Measurements from ENCODE around the gene PRIM2. TPM values are rescaled to one million over a fixed set of nuclear protein-coding genes. Genes with fewer than 3 reads are reported as not detected.
"Not testable (repeated sequence)": the region's sequence is repeated elsewhere in the genome, so short reads cannot be mapped to it uniquely, and the experiment has no call there.

The PRIM2 gene
- total RNA-seq, 2 experiments from 2014 or later = 51.5 to 52.0 TPM

- H3K27me3 Mint-ChIP-seq (ENCODE audit: low read depth); DNase-seq; intact Hi-C loops (cut with micrococcal nuclease); H3K27ac Mint-ChIP-seq; CTCF ChIA-PET; H3K4me3 Mint-ChIP-seq; H3K4me1 Mint-ChIP-seq (ENCODE audit: low read depth); H3K9me3 Mint-ChIP-seq; H3K36me3 Mint-ChIP-seq (ENCODE audit: low read depth): not testable (repeated sequence)
These were observed 154.0 kb downstream of the PRIM2 start for GRCh38 chr6:57471314-57471864.

GRCh38 chr6:57472861-57473362 lies 155.5 kb downstream of the PRIM2 start:
- H3K36me3 Mint-ChIP-seq (ENCODE audit: low read depth); H3K9me3 Mint-ChIP-seq; DNase-seq; H3K27ac Mint-ChIP-seq; H3K27me3 Mint-ChIP-seq (ENCODE audit: low read depth); H3K4me1 Mint-ChIP-seq (ENCODE audit: low read depth); CTCF ChIA-PET; H3K4me3 Mint-ChIP-seq; intact Hi-C loops (cut with micrococcal nuclease): not testable (repeated sequence)

- H3K27me3 Mint-ChIP-seq (ENCODE audit: low read depth); H3K9me3 Mint-ChIP-seq; H3K4me1 Mint-ChIP-seq (ENCODE audit: low read depth); H3K36me3 Mint-ChIP-seq (ENCODE audit: low read depth); CTCF ChIA-PET; H3K4me3 Mint-ChIP-seq; intact Hi-C loops (cut with micrococcal nuclease); H3K27ac Mint-ChIP-seq; DNase-seq: not testable (repeated sequence)
These were observed 157.5 kb downstream of the PRIM2 start for GRCh38 chr6:57474862-57475475.

GRCh38 chr6:57475656-57476055 lies 158.2 kb downstream of the PRIM2 start:
- DNase-seq, CTCF ChIA-PET, H3K4me3 Mint-ChIP-seq: not testable (repeated sequence)

GRCh38 chr6:57480194-57480593 lies 162.8 kb downstream of the PRIM2 start:
- DNase-seq; CTCF ChIA-PET; H3K9me3 Mint-ChIP-seq; H3K4me3 Mint-ChIP-seq; intact Hi-C loops (cut with micrococcal nuclease); H3K27me3 Mint-ChIP-seq (ENCODE audit: low read depth); H3K4me1 Mint-ChIP-seq (ENCODE audit: low read depth); H3K27ac Mint-ChIP-seq: not testable (repeated sequence)
- H3K36me3 Mint-ChIP-seq (ENCODE audit: low read depth) = peaks cover 12% of the 10 kb centered on the region

More at GRCh38 chr6:57475656-57476055, 158.2 kb downstream of the PRIM2 start:
- H3K27ac Mint-ChIP-seq; H3K27me3 Mint-ChIP-seq (ENCODE audit: low read depth); H3K36me3 Mint-ChIP-seq (ENCODE audit: low read depth); intact Hi-C loops (cut with micrococcal nuclease); H3K4me1 Mint-ChIP-seq (ENCODE audit: low read depth); H3K9me3 Mint-ChIP-seq: not testable (repeated sequence)

- H3K36me3 Mint-ChIP-seq (ENCODE audit: low read depth) = peaks cover 12% of the 10 kb centered on the region
- intact Hi-C loops (cut with micrococcal nuclease); H3K27ac Mint-ChIP-seq; H3K4me3 Mint-ChIP-seq; H3K27me3 Mint-ChIP-seq (ENCODE audit: low read depth); H3K4me1 Mint-ChIP-seq (ENCODE audit: low read depth); CTCF ChIA-PET; H3K9me3 Mint-ChIP-seq; DNase-seq: not testable (repeated sequence)
These were observed 163.7 kb downstream of the PRIM2 start for GRCh38 chr6:57481121-57481520.

GRCh38 chr6:57482471-57482870 lies 165.0 kb downstream of the PRIM2 start:
- peaks cover 12% of the 10 kb centered on the region for H3K36me3 Mint-ChIP-seq (ENCODE audit: low read depth)
- CTCF ChIA-PET; DNase-seq; intact Hi-C loops (cut with micrococcal nuclease); H3K4me1 Mint-ChIP-seq (ENCODE audit: low read depth); H3K4me3 Mint-ChIP-seq; H3K9me3 Mint-ChIP-seq; H3K27ac Mint-ChIP-seq; H3K27me3 Mint-ChIP-seq (ENCODE audit: low read depth): not testable (repeated sequence)

- H3K4me1 Mint-ChIP-seq (ENCODE audit: low read depth); H3K4me3 Mint-ChIP-seq; H3K9me3 Mint-ChIP-seq; CTCF ChIA-PET; H3K27ac Mint-ChIP-seq; H3K27me3 Mint-ChIP-seq (ENCODE audit: low read depth); intact Hi-C loops (cut with micrococcal nuclease); H3K36me3 Mint-ChIP-seq (ENCODE audit: low read depth); DNase-seq: not testable (repeated sequence)
These were observed 169.2 kb downstream of the PRIM2 start for GRCh38 chr6:57486494-57487081.

- H3K27me3 Mint-ChIP-seq (ENCODE audit: low read depth); H3K27ac Mint-ChIP-seq; CTCF ChIA-PET; H3K36me3 Mint-ChIP-seq (ENCODE audit: low read depth); intact Hi-C loops (cut with micrococcal nuclease); H3K9me3 Mint-ChIP-seq; H3K4me1 Mint-ChIP-seq (ENCODE audit: low read depth); H3K4me3 Mint-ChIP-seq; DNase-seq: not testable (repeated sequence)
These were observed 171.1 kb downstream of the PRIM2 start for GRCh38 chr6:57488551-57488950.

GRCh38 chr6:57489887-57490286 lies 172.5 kb downstream of the PRIM2 start:
- not testable (repeated sequence) for H3K9me3 Mint-ChIP-seq; H3K4me1 Mint-ChIP-seq (ENCODE audit: low read depth); H3K4me3 Mint-ChIP-seq

GRCh38 chr6:57491795-57492194 lies 174.4 kb downstream of the PRIM2 start:
- H3K36me3 Mint-ChIP-seq (ENCODE audit: low read depth); intact Hi-C loops (cut with micrococcal nuclease); H3K4me1 Mint-ChIP-seq (ENCODE audit: low read depth); H3K4me3 Mint-ChIP-seq; CTCF ChIA-PET; DNase-seq; H3K27me3 Mint-ChIP-seq (ENCODE audit: low read depth); H3K9me3 Mint-ChIP-seq; H3K27ac Mint-ChIP-seq: not testable (repeated sequence)

More at GRCh38 chr6:57489887-57490286, 172.5 kb downstream of the PRIM2 start:
- H3K27me3 Mint-ChIP-seq (ENCODE audit: low read depth); H3K27ac Mint-ChIP-seq; intact Hi-C loops (cut with micrococcal nuclease); H3K36me3 Mint-ChIP-seq (ENCODE audit: low read depth); DNase-seq; CTCF ChIA-PET: not testable (repeated sequence)

GRCh38 chr6:57496251-57496650 lies 178.8 kb downstream of the PRIM2 start:
- DNase-seq; intact Hi-C loops (cut with micrococcal nuclease); CTCF ChIA-PET; H3K27ac Mint-ChIP-seq; H3K9me3 Mint-ChIP-seq; H3K36me3 Mint-ChIP-seq (ENCODE audit: low read depth); H3K27me3 Mint-ChIP-seq (ENCODE audit: low read depth); H3K4me1 Mint-ChIP-seq (ENCODE audit: low read depth); H3K4me3 Mint-ChIP-seq: not testable (repeated sequence)

GRCh38 chr6:57500368-57501021 lies 183.1 kb downstream of the PRIM2 start:
- H3K4me1 Mint-ChIP-seq (ENCODE audit: low read depth); intact Hi-C loops (cut with micrococcal nuclease); CTCF ChIA-PET; DNase-seq; H3K36me3 Mint-ChIP-seq (ENCODE audit: low read depth); H3K27me3 Mint-ChIP-seq (ENCODE audit: low read depth); H3K9me3 Mint-ChIP-seq; H3K4me3 Mint-ChIP-seq; H3K27ac Mint-ChIP-seq: not testable (repeated sequence)
